Measurements from ENCODE around the gene DCUN1D2.
A peak's percentile ranks its signal among the peaks of the same experiment; 100 is the strongest.
"Not testable (repeated sequence)": the region's sequence is repeated elsewhere in the genome, so short reads cannot be mapped to it uniquely, and the experiment has no call there.

DCUN1D2 gene

GRCh38 chr13:113489549-113490495 is 689 bp downstream of the DCUN1D2 start:
- DNase-seq, result peak in 1 of 2 experiments; percentile 40

GRCh38 chr13:113489171-113489548 is 1.4 kb downstream of the DCUN1D2 start:
- DNase-seq, result no peak

GRCh38 chr13:113488283-113488682 is 2.2 kb downstream of the DCUN1D2 start:
- no peak for DNase-seq

- DNase-seq, result no peak
Observed at GRCh38 chr13:113486698-113487097, 3.8 kb downstream of the DCUN1D2 start.

GRCh38 chr13:113485545-113485944 is 5.0 kb downstream of the DCUN1D2 start:
- DNase-seq, result no peak

- no peak for DNase-seq
Observed at GRCh38 chr13:113483504-113484293, 6.8 kb downstream of the DCUN1D2 start.

GRCh38 chr13:113483081-113483480 is 7.4 kb downstream of the DCUN1D2 start:
- DNase-seq, result no peak

GRCh38 chr13:113479179-113479578 is 11.3 kb downstream of the DCUN1D2 start:
- no peak for DNase-seq

- no peak for DNase-seq
Observed at GRCh38 chr13:113477724-113478123, 12.8 kb downstream of the DCUN1D2 start.

- no peak for DNase-seq
Observed at GRCh38 chr13:113476811-113477210, 13.7 kb downstream of the DCUN1D2 start.

GRCh38 chr13:113475911-113476310 is 14.6 kb downstream of the DCUN1D2 start:
- no peak for DNase-seq

GRCh38 chr13:113475280-113475679 is 15.2 kb downstream of the DCUN1D2 start:
- no peak for DNase-seq

- no peak for DNase-seq
Observed at GRCh38 chr13:113474179-113474578, 16.3 kb downstream of the DCUN1D2 start.

- DNase-seq, result no peak
Observed at GRCh38 chr13:113472355-113473025, 18.0 kb downstream of the DCUN1D2 start.

- no peak for DNase-seq
Observed at GRCh38 chr13:113471844-113472243, 18.7 kb downstream of the DCUN1D2 start.

GRCh38 chr13:113470635-113471163 is 19.8 kb downstream of the DCUN1D2 start:
- not testable (repeated sequence) for DNase-seq

- no peak for DNase-seq
Observed at GRCh38 chr13:113470073-113470472, 20.4 kb downstream of the DCUN1D2 start.

- no peak for DNase-seq
Observed at GRCh38 chr13:113469582-113469981, 20.9 kb downstream of the DCUN1D2 start.

GRCh38 chr13:113468472-113469201 is 21.9 kb downstream of the DCUN1D2 start:
- no peak for DNase-seq

- DNase-seq, result no peak
Observed at GRCh38 chr13:113468029-113468428, 22.5 kb downstream of the DCUN1D2 start.

GRCh38 chr13:113466383-113466782 is 24.1 kb downstream of the DCUN1D2 start:
- DNase-seq, result no peak

GRCh38 chr13:113465300-113465699 is 25.2 kb downstream of the DCUN1D2 start:
- DNase-seq, result no peak

All from NCI-H2081 (cell line).